Adrenal gland (tissue), 12 donors: ENCODE results near the gene IBSP. TPM values are rescaled to one million over a fixed set of nuclear protein-coding genes. Genes with fewer than 3 reads are reported as not detected.

Source experiments
- DNase-seq, 7 donors: peaks; one replicate each; pipeline ENCODE4 v3.0.0-alpha.2; 2019 to 2020
- H3K27ac ChIP-seq, 5 donors: fragments of 200-600 bp; sonication (generic) in 4 of 5; 1 replicate in 3 of 5; 2 replicates in 2 of 5; pipeline versions ENCODE4 v1.5.1 to v1.8.0; 2016 to 2020; ENCODE audit warnings: mild to moderate bottlenecking in 1 of 5
- H3K27me3 ChIP-seq: fragments of 200-600 bp; 2 replicates; pipeline ENCODE4 v1.8.0; 2021
- H3K36me3 ChIP-seq, 2 donors: fragments of 200-600 bp; replicated peaks in 1 of 2; 1 replicate in 1 of 2; 2 replicates in 1 of 2; pipeline versions ENCODE4 v1.5.1 to v1.8.0; 2018 to 2022
- H3K4me1 ChIP-seq, 2 donors: fragments of 200-600 bp; replicated peaks in 1 of 2; 1 replicate in 1 of 2; 2 replicates in 1 of 2; pipeline versions ENCODE4 v1.5.1 to v1.8.0; 2018 to 2021
- H3K4me3 ChIP-seq, 4 donors: fragments of 200-600 bp; sonication (generic) in 3 of 4; one replicate each; pipeline ENCODE4 v1.5.1; 2016 to 2018
- H3K9me3 ChIP-seq, 3 donors: fragments of 200-600 bp; sonication (generic) in 1 of 3; replicated peaks in 1 of 3; 1 replicate in 2 of 3; 2 replicates in 1 of 3; pipeline versions ENCODE4 v1.5.1 to v1.8.0; 2016 to 2021
- CTCF ChIP-seq, 6 experiments: fragments of 450-650 bp in 4 of 6; fragments of 200-600 bp in 2 of 6; sonication (generic) in 1 of 6; IDR thresholded peaks; 1 replicate in 5 of 6; 2 replicates in 1 of 6; pipeline versions ENCODE4 v1.5.1 to v1.8.0; 2016 to 2021; ENCODE audit warnings: antibody characterized with exemption in 6 of 6, mild to moderate bottlenecking in 2 of 6, moderate library complexity in 1 of 6
- POLR2A ChIP-seq, 2 donors: fragments of 450-650 bp; IDR thresholded peaks; one replicate each; pipeline ENCODE4 v1.6.1; 2017; ENCODE audit warnings: antibody characterized with exemption in 2 of 2, mild to moderate bottlenecking in 2 of 2, moderate library complexity in 1 of 2
- WGBS, 4 donors: extraction: QIAGEN DNeasy Blood & Tissue Kit in 2 of 4; methylation state at CpG; one replicate each; pipeline versions ENCODE4 v1.1.5 to v1.1.7; 2013 to 2017; 5-methylcytosine and 5-hydroxymethylcytosine counted together
- intact Hi-C, 2 donors: fragments of 100-400 bp; cut with DNase I; formaldehyde crosslinking; loops; one replicate each; pipeline versions ENCODE4 v1.14.1 to v1.15.0; 2022 to 2023
- polyA plus RNA-seq, 3 donors: library from polyadenylated mRNA; stranded (reverse); fragments of 200-250 nt in 2 of 3; fragments of 350-450 nt in 1 of 3; fragmentation: Illumina TruSeq in 1 of 3; extraction: RNeasy Lipid Tissue Mini Kit (QIAGEN cat#74804) in 1 of 3; gene quantifications; one replicate each; pipeline ENCODE4 v1.2.3, GENCODE V29; 2013 to 2014
- total RNA-seq, 9 donors: library from RNA; depleted of rRNA in 4 of 9; stranded (reverse); fragments of >200 nt in 4 of 9; fragments of 120-200 nt in 1 of 9; fragmentation: NEBNext Ultra II Directional in 1 of 9; extraction: Animal tissue kit (Norgen Biotek cat#: 25700) in 1 of 9; gene quantifications; one replicate each; pipeline versions ENCODE4 v1.1.0 to v1.2.4, GENCODE V29; 2013 to 2023
- donor health status: healthy with polysubstance abuse.
- donor health status: Bipolar disorder and iron deficiency.
- donor health status: DM: yes; HTN: yes; CAD: no.
- donor health status: DM: no; HTN: no; CAD: no.
- donor health status: DM: no; HTN: no; CAD: no.
- donor health status: DM: yes; HTN: yes; CAD: no.

IBSP gene
- total and polyA plus RNA-seq, 12 donors, result not detected

- H3K36me3 ChIP-seq, result no peaks in the 10 kb centered on the region
- no peak overlapping the region for H3K27ac ChIP-seq
- no peak for TF ChIP-seq POLR2A (IDR thresholded peaks at IDR 0.05)
- peak in 5 of 6 experiments; percentile 45 to 68 (median 62) for TF ChIP-seq CTCF (IDR thresholded peaks at IDR 0.05)
- intact Hi-C loops, result loop anchor here (5.0 to 10.0 kb wide), 2 partner anchors 359 to 362 kb away; no protein-coding TSS in a partner anchor
- H3K27me3 ChIP-seq, result no peaks in the 10 kb centered on the region
- no peaks in the 10 kb centered on the region for H3K9me3 ChIP-seq
- 0 to 1% (median 0%) methylated on average over 3 of the region's 3 CpGs for WGBS, 4 donors
- H3K4me1 ChIP-seq, result peaks cover 11 to 12% of the 10 kb centered on the region in 2 donors
- H3K4me3 ChIP-seq, result no peak overlapping the region
- no peak for DNase-seq
Observed at GRCh38 chr4:87853108-87853507, 53.8 kb downstream of the IBSP start.

GRCh38 chr4:87853891-87854290 is 54.5 kb downstream of the IBSP start:
- DNase-seq, result no peak
- no peak for TF ChIP-seq CTCF (IDR thresholded peaks at IDR 0.05)
- TF ChIP-seq POLR2A (IDR thresholded peaks at IDR 0.05), result no peak
- H3K4me3 ChIP-seq, result no peak overlapping the region
- H3K9me3 ChIP-seq, result no peaks in the 10 kb centered on the region
- H3K4me1 ChIP-seq, result peaks cover 6 to 8% of the 10 kb centered on the region in 2 donors
- intact Hi-C loops, result loop anchor here (5.0 to 10.0 kb wide), 2 partner anchors 358 to 361 kb away; no protein-coding TSS in a partner anchor
- H3K36me3 ChIP-seq, result no peaks in the 10 kb centered on the region
- H3K27ac ChIP-seq, result no peak overlapping the region
- no peaks in the 10 kb centered on the region for H3K27me3 ChIP-seq

GRCh38 chr4:87855559-87855958 is 56.2 kb downstream of the IBSP start:
- no peaks in the 10 kb centered on the region for H3K4me1 ChIP-seq
- no peaks in the 10 kb centered on the region for H3K9me3 ChIP-seq
- 70 to 81% (median 77%) methylated on average over 4 to 8 of the region's 8 CpGs for WGBS, 4 donors
- no peak overlapping the region for H3K27ac ChIP-seq
- H3K4me3 ChIP-seq, result no peak overlapping the region
- no peaks in the 10 kb centered on the region for H3K36me3 ChIP-seq
- TF ChIP-seq CTCF (IDR thresholded peaks at IDR 0.05), result no peak
- TF ChIP-seq POLR2A (IDR thresholded peaks at IDR 0.05), result no peak
- DNase-seq, result no peak
- H3K27me3 ChIP-seq, result no peaks in the 10 kb centered on the region
- intact Hi-C loops, result loop anchor here (5.0 to 10.0 kb wide), 2 partner anchors 117 to 359 kb away; no protein-coding TSS in a partner anchor

- intact Hi-C loops, result loop anchor here (5.0 to 10.0 kb wide), 2 partner anchors 115 to 358 kb away; no protein-coding TSS in a partner anchor
- Histone ChIP-seq H3K27me3 (no peaks in the 10 kb centered on the region), H3K4me3 (no peak overlapping the region), H3K9me3 (no peaks in the 10 kb centered on the region), H3K27ac (no peak overlapping the region), H3K4me1 (no peaks in the 10 kb centered on the region), H3K36me3 (no peaks in the 10 kb centered on the region)
- no peak for DNase-seq
- TF ChIP-seq CTCF (IDR thresholded peaks at IDR 0.05), result no peak
- no peak for TF ChIP-seq POLR2A (IDR thresholded peaks at IDR 0.05)
- WGBS, 4 donors, result 60 to 76% (median 63%) methylated on average over 1 of the region's 1 CpG
Observed at GRCh38 chr4:87856816-87857215, 57.5 kb downstream of the IBSP start.
